ENCODE data around the gene KRTAP16-1. TPM values are rescaled to one million over a fixed set of nuclear protein-coding genes. Genes with fewer than 3 reads are reported as not detected.
"Not testable (repeated sequence)": the region's sequence is repeated elsewhere in the genome, so short reads cannot be mapped to it uniquely, and the experiment has no call there.

The KRTAP16-1 gene
- polyA plus RNA-seq, 1 donor from 2014 or later: not detected

DNA sequence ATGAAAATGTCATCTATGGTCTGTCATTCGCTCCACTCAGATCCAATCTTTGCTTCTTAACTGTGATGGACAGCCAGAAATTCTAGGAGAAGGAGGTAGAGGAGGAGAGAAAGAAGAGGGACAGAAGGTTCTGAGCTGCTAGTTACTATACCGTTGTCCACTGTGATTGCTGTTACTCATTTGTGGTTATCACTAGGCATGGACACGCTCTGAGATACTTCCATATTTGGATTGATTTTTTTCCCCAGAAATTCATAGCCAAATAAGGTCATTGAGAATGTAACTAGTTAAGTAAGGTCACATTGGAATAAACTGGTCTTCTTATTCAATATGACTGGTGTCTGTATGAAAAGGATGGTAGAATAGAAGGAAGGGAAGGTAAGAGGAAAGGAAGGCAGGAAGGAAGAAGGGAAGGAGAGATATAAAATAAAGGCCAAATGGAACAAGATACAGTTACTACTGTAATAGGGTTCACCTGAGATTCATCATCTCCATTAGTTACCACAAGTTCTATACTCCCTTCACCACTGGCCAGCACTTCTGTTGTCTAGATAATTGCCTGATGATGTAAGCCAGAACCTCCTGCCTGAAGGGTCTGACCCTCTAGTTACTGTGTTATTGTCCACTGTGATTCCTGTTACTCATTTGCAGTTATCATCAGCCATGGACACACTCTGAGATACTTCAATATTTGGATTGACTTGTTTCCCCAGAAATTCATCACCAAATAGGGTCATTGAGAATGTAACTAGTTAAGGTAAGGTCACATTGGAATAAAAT lies 30.7 kb downstream of the KRTAP16-1 start:
- H3K79me2 ChIP-seq (replicated peaks; ENCODE audit: insufficient read depth, low read length): no peaks in the 10 kb centered on the region
- H3K27me3 ChIP-seq (ENCODE audit: insufficient read depth, low read depth, low read length): no peaks in the 10 kb centered on the region
- H3F3A ChIP-seq (ENCODE audit: insufficient read depth, low read length, poor library complexity, severe bottlenecking): no peaks in the 10 kb centered on the region
- TF ChIP-seq, protein P1, sequence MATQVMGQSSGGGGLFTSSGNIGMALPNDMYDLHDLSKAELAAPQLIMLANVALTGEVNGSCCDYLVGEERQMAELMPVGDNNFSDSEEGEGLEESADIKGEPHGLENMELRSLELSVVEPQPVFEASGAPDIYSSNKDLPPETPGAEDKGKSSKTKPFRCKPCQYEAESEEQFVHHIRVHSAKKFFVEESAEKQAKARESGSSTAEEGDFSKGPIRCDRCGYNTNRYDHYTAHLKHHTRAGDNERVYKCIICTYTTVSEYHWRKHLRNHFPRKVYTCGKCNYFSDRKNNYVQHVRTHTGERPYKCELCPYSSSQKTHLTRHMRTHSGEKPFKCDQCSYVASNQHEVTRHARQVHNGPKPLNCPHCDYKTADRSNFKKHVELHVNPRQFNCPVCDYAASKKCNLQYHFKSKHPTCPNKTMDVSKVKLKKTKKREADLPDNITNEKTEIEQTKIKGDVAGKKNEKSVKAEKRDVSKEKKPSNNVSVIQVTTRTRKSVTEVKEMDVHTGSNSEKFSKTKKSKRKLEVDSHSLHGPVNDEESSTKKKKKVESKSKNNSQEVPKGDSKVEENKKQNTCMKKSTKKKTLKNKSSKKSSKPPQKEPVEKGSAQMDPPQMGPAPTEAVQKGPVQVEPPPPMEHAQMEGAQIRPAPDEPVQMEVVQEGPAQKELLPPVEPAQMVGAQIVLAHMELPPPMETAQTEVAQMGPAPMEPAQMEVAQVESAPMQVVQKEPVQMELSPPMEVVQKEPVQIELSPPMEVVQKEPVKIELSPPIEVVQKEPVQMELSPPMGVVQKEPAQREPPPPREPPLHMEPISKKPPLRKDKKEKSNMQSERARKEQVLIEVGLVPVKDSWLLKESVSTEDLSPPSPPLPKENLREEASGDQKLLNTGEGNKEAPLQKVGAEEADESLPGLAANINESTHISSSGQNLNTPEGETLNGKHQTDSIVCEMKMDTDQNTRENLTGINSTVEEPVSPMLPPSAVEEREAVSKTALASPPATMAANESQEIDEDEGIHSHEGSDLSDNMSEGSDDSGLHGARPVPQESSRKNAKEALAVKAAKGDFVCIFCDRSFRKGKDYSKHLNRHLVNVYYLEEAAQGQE (IDR thresholded peaks at IDR 0.05; ENCODE audit: borderline replicate concordance): no peak
- no peak for TF ChIP-seq EZH2 (IDR thresholded peaks at IDR 0.05; ENCODE audit: borderline replicate concordance, insufficient read depth, low read length, poor library complexity, severe bottlenecking)
- TF ChIP-seq SMC3 (conservative IDR thresholded peaks at IDR 0.05; ENCODE audit: poor library complexity): no peak
- no peak for TF ChIP-seq EP300 (conservative IDR thresholded peaks at IDR 0.05; ENCODE audit: poor library complexity, severe bottlenecking)
- TF ChIP-seq POLR2AphosphoS5 (IDR thresholded peaks at IDR 0.05): no peak
- no peak for TF ChIP-seq RAD21 (conservative IDR thresholded peaks at IDR 0.05)
- TF ChIP-seq MXI1 (conservative IDR thresholded peaks at IDR 0.05; ENCODE audit: poor library complexity, severe bottlenecking): no peak
- no peak for TF ChIP-seq TAF1 (IDR thresholded peaks at IDR 0.05; ENCODE audit: low read depth)
- TF ChIP-seq, protein P2, sequence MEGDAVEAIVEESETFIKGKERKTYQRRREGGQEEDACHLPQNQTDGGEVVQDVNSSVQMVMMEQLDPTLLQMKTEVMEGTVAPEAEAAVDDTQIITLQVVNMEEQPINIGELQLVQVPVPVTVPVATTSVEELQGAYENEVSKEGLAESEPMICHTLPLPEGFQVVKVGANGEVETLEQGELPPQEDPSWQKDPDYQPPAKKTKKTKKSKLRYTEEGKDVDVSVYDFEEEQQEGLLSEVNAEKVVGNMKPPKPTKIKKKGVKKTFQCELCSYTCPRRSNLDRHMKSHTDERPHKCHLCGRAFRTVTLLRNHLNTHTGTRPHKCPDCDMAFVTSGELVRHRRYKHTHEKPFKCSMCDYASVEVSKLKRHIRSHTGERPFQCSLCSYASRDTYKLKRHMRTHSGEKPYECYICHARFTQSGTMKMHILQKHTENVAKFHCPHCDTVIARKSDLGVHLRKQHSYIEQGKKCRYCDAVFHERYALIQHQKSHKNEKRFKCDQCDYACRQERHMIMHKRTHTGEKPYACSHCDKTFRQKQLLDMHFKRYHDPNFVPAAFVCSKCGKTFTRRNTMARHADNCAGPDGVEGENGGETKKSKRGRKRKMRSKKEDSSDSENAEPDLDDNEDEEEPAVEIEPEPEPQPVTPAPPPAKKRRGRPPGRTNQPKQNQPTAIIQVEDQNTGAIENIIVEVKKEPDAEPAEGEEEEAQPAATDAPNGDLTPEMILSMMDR (IDR thresholded peaks at IDR 0.05; ENCODE audit: poor library complexity, severe bottlenecking): no peak
- H3K27ac ChIP-seq (ENCODE audit: low read length): no peak overlapping the region
- H2AFZ ChIP-seq (ENCODE audit: low read depth, low read length): no peak overlapping the region
- no peaks in the 10 kb centered on the region for H3K9me3 ChIP-seq (ENCODE audit: low read length)
- no peak overlapping the region for H3K4me2 ChIP-seq (ENCODE audit: low read length)
- no peaks in the 10 kb centered on the region for H4K20me1 ChIP-seq (ENCODE audit: insufficient read depth)
- H3K36me3 ChIP-seq (ENCODE audit: insufficient read depth, low read length): no peaks in the 10 kb centered on the region
- H3K9ac ChIP-seq (ENCODE audit: low read length): no peak overlapping the region
- H3K9me2 ChIP-seq (ENCODE audit: insufficient read depth, low read length): no peaks in the 10 kb centered on the region
- no peak overlapping the region for H3K4me3 ChIP-seq (ENCODE audit: low read length)

DNA sequence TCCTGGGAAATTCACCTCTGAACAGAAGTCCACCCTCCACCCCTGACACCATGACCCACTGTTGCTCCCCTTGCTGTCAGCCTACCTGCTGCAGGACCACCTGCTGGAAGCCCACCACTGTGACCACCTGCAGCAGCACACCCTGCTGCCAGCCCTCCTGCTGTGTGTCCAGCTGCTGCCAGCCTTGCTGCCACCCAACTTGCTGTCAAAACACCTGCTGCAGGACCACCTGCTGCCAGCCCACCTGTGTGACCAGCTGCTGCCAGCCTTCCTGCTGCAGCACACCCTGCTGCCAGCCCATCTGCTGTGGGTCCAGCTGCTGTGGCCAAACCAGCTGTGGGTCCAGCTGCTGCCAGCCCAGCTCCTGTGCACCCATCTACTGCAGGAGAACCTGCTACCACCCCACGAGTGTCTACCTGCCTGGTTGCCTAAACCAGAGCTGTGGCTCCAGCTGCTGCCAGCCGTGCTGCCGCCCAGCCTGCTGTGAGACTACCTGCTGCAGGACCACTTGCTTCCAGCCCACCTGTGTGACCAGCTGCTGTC lies 33.4 kb downstream of the KRTAP16-1 start, which contains the start of gene KRTAP9-7:
KRTAP9-7 (plus strand) TSS at position 51 of the 543 bp plus-strand sequence; CDS start at position 51, 0 bp downstream.
- H3F3A ChIP-seq (ENCODE audit: insufficient read depth, low read length, poor library complexity, severe bottlenecking); H4K20me1 ChIP-seq (ENCODE audit: insufficient read depth); H3K36me3 ChIP-seq (ENCODE audit: insufficient read depth, low read length); H3K79me2 ChIP-seq (replicated peaks; ENCODE audit: insufficient read depth, low read length); H3K4me2 ChIP-seq (ENCODE audit: low read length); H3K9ac ChIP-seq (ENCODE audit: low read length); H3K27ac ChIP-seq (ENCODE audit: low read length); H2AFZ ChIP-seq (ENCODE audit: low read depth, low read length); H3K4me3 ChIP-seq (ENCODE audit: low read length); H3K9me2 ChIP-seq (ENCODE audit: insufficient read depth, low read length); H3K9me3 ChIP-seq (ENCODE audit: low read length); H3K27me3 ChIP-seq (ENCODE audit: insufficient read depth, low read depth, low read length): not testable (repeated sequence)

All from neural cell (in vitro differentiated cells).